ENCODE results near the gene RNF215. TPM values are rescaled to one million over a fixed set of nuclear protein-coding genes. Genes with fewer than 3 reads are reported as not detected.

The RNF215 gene
- total RNA-seq, 1 donor from 2014 or later: 8.6 TPM

DNA sequence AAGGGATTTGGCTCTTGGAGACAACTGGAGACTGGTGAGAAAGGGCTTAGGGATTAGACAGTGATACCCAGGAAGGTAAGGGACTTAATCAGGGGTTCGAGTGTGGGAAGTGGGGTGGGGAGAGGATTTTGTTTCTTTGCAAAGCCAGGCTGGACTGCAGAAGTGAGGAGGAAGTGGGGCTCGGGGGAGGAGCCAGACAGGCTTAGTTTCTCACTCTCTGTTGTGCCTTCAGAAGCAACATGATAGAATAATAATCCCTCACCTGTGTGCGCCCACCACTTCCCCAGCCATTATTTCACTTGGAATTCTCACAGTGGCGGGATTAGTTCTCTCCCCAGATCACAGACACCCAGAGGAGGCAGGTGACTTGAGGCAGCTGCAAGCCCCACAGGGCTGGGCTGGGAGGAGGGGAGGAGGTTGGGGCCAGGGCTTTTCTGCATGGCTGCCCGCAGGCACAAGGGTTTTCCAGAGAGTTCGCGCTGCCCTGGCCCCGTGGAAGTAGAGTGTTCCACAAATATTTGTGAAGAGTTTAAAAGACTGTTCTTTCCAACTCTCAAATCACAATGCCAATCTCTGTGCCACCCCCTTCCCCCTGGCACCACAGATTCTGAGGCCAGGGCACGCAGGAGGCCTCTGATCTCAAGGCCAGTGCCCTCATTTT, 5.6 kb upstream of the RNF215 start:
- intact Hi-C loops (cut with micrococcal nuclease): no loop called here
- no peak overlapping the region for H3K4me3 Mint-ChIP-seq
- POLR2A ChIA-PET: interaction anchor here (0.5 to 4.8 kb wide), 4 partner anchors 32 to 529 kb away, joined by 3 to 42 read pairs (median 6); partner anchors contain the start of genes CASTOR1 and MTFP1
- DNase-seq: no peak
- no peak for ATAC-seq (ENCODE audit: low read depth)
- H3K36me3 Mint-ChIP-seq (ENCODE audit: low read depth): no peaks in the 10 kb centered on the region
- no peaks in the 10 kb centered on the region for H3K9me3 Mint-ChIP-seq
- TF ChIP-seq, protein P1, sequence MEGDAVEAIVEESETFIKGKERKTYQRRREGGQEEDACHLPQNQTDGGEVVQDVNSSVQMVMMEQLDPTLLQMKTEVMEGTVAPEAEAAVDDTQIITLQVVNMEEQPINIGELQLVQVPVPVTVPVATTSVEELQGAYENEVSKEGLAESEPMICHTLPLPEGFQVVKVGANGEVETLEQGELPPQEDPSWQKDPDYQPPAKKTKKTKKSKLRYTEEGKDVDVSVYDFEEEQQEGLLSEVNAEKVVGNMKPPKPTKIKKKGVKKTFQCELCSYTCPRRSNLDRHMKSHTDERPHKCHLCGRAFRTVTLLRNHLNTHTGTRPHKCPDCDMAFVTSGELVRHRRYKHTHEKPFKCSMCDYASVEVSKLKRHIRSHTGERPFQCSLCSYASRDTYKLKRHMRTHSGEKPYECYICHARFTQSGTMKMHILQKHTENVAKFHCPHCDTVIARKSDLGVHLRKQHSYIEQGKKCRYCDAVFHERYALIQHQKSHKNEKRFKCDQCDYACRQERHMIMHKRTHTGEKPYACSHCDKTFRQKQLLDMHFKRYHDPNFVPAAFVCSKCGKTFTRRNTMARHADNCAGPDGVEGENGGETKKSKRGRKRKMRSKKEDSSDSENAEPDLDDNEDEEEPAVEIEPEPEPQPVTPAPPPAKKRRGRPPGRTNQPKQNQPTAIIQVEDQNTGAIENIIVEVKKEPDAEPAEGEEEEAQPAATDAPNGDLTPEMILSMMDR (IDR thresholded peaks at IDR 0.05): no peak
- peaks cover 32% of the 10 kb centered on the region for H3K4me1 Mint-ChIP-seq
- CTCF ChIA-PET: interaction anchor here (0.7 to 11.3 kb wide), 6 partner anchors 32 to 284 kb away, joined by 3 to 275 read pairs (median 15); partner anchors contain the start of genes CASTOR1 and MTFP1
- no peak overlapping the region for H3K27ac Mint-ChIP-seq
- peaks cover 22% of the 10 kb centered on the region for H3K27me3 Mint-ChIP-seq

DNA sequence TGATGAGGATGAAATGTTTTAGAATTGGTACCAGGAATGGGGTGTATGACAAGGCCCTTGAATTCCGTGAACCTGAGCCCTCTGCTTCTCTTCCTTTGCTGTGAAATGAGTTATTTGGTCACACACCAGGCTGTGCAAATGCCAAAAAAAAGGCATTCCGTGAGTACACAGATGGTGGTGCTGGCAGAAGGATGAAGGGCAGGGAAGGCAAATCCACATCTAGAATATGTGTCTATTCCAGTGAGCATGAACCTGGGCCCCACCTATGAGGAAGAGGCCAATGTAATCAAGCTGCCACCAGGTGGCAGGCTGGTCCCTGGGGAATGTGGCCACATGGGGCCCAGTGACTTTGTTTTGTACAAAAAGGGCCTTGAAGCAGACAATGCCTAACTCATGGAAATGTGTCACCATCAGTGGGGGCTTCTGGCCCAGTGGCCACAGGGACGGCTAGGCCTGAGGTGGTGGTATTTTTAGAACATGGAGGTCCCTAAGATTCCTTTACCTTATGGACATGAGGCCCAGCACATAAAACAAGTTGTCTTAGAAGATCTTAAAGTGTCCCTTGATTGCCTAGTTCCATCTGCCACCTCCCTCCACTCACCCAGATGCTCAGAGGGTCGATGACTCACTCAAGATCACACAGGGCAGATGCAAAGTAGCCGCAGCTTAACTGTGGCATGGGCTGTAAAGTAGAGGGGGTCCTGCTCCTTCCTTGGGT, 3.9 kb upstream of the RNF215 start:
- DNase-seq (peak; percentile 71), ATAC-seq (ENCODE audit: low read depth) (peak; percentile 62)
- no peaks in the 10 kb centered on the region for H3K36me3 Mint-ChIP-seq (ENCODE audit: low read depth)
- H3K27ac Mint-ChIP-seq: peak overlapping the region; percentile 86
- peaks cover 31% of the 10 kb centered on the region for H3K4me1 Mint-ChIP-seq
- intact Hi-C loops (cut with micrococcal nuclease): loop anchor here (1.0 kb wide), 4 partner anchors 35 to 211 kb away; no protein-coding TSS in a partner anchor
- TF ChIP-seq, protein P1 (IDR thresholded peaks at IDR 0.05): no peak
- no peaks in the 10 kb centered on the region for H3K9me3 Mint-ChIP-seq
- no peak overlapping the region for H3K4me3 Mint-ChIP-seq
- H3K27me3 Mint-ChIP-seq: peaks cover 16% of the 10 kb centered on the region
- CTCF ChIA-PET: interaction anchor here (0.9 to 11.3 kb wide), 11 partner anchors 10 to 284 kb away, joined by 3 to 275 read pairs (median 3); partner anchors contain the start of genes CASTOR1 and MTFP1
- POLR2A ChIA-PET: interaction anchor here (1.1 to 4.8 kb wide), 3 partner anchors 34 to 84 kb away, joined by 3 to 42 read pairs (median 10); partner anchors contain the start of genes CCDC157, MTFP1 and SF3A1

GRCh38 chr22:30386608-30386959, 627 bp downstream of the RNF215 start:
- TF ChIP-seq, protein P1 (IDR thresholded peaks at IDR 0.05): no peak
- ATAC-seq (ENCODE audit: low read depth): no peak
- peak overlapping the region; percentile 41 for H3K27ac Mint-ChIP-seq
- no peak for DNase-seq
- no peaks in the 10 kb centered on the region for H3K36me3 Mint-ChIP-seq (ENCODE audit: low read depth)
- no peaks in the 10 kb centered on the region for H3K9me3 Mint-ChIP-seq
- peaks cover 3% of the 10 kb centered on the region for H3K27me3 Mint-ChIP-seq
- H3K4me3 Mint-ChIP-seq: peak overlapping the region; percentile 84
- intact Hi-C loops (cut with micrococcal nuclease): no loop called here
- CTCF ChIA-PET: interaction anchor here (0.9 to 11.3 kb wide), 6 partner anchors 37 to 125 kb away, joined by 3 to 275 read pairs (median 7); partner anchors contain the start of genes CASTOR1 and TBC1D10A
- POLR2A ChIA-PET: interaction anchor here (1.0 to 1.4 kb wide), 2 partner anchors 98 kb away, joined by 4 to 41 read pairs; partner anchors contain the start of gene CASTOR1
- H3K4me1 Mint-ChIP-seq: peaks cover 20% of the 10 kb centered on the region

- no peak for ATAC-seq (ENCODE audit: low read depth)
- no peak for DNase-seq
- H3K27ac Mint-ChIP-seq: no peak overlapping the region
- H3K4me1 Mint-ChIP-seq: peaks cover 14% of the 10 kb centered on the region
- peak overlapping the region; percentile 84 for H3K4me3 Mint-ChIP-seq
- CTCF ChIA-PET: interaction anchor here (0.9 to 11.3 kb wide), 4 partner anchors 59 to 122 kb away, joined by 3 to 275 read pairs (median 16); partner anchors contain the start of genes CASTOR1 and TBC1D10A
- POLR2A ChIA-PET: interaction anchor here (1.0 kb wide), 1 partner anchor 98 kb away, joined by 4 read pairs; no protein-coding TSS in a partner anchor
- no peaks in the 10 kb centered on the region for H3K36me3 Mint-ChIP-seq (ENCODE audit: low read depth)
- TF ChIP-seq, protein P1 (IDR thresholded peaks at IDR 0.05): no peak
- H3K9me3 Mint-ChIP-seq: no peaks in the 10 kb centered on the region
- peaks cover 3% of the 10 kb centered on the region for H3K27me3 Mint-ChIP-seq
- intact Hi-C loops (cut with micrococcal nuclease): no loop called here
Observed at GRCh38 chr22:30385942-30386341, 1.3 kb downstream of the RNF215 start.
